IPS-20b (cell line): ENCODE data around the gene NFIA.
A peak's percentile ranks its signal among the peaks of the same experiment; 100 is the strongest.

ENCODE experiments used
- H3K27ac ChIP-seq: one replicate; pipeline ENCODE4 v1.5.1; 2013; ENCODE audit warnings: low read length
- H3K27me3 ChIP-seq: 2 replicates; pipeline ENCODE4 v1.6.1; 2013; ENCODE audit warnings: mild to moderate bottlenecking, low read length, inconsistent platforms; ENCODE audit not compliant: insufficient read depth
- H3K36me3 ChIP-seq: 2 replicates; pipeline ENCODE4 v1.6.1; 2013; ENCODE audit warnings: low read depth, mild to moderate bottlenecking, inconsistent platforms, low read length, moderate library complexity; ENCODE audit not compliant: insufficient read depth
- H3K4me1 ChIP-seq: 2 replicates; pipeline ENCODE4 v1.6.1; 2013; ENCODE audit warnings: mild to moderate bottlenecking, control low read depth, inconsistent platforms, low read length, moderate library complexity; ENCODE audit not compliant: insufficient read depth
- H3K4me3 ChIP-seq: 2 replicates; pipeline ENCODE4 v1.5.1; 2013; ENCODE audit warnings: mild to moderate bottlenecking, low read length, inconsistent platforms
- H3K9ac ChIP-seq: 2 replicates; pipeline ENCODE4 v1.6.1; 2013; ENCODE audit warnings: low read depth, mild to moderate bottlenecking, inconsistent platforms, low read length, moderate library complexity
- H3K9me3 ChIP-seq: 2 replicates; pipeline ENCODE4 v1.6.1; 2013; ENCODE audit warnings: mild to moderate bottlenecking, low read depth, low read length, inconsistent platforms; ENCODE audit not compliant: insufficient read depth

Gene NFIA

GRCh38 chr1:61082311-61083012 is at the start of gene NFIA:
Gene NFIA, plus strand, starts transcription at chr1:61082561.
- peaks cover 29% of the 10 kb centered on the region for H3K4me1 ChIP-seq
- H3K36me3 ChIP-seq, result no peaks in the 10 kb centered on the region
- peaks cover 95% of the 10 kb centered on the region for H3K27me3 ChIP-seq
- no peak within 1 kb of the TSS; the same call in 1 of the 2 replicates for H3K9ac ChIP-seq
- H3K9me3 ChIP-seq, result no peaks in the 10 kb centered on the region
- peak within 1 kb of the TSS; percentile 70 for H3K4me3 ChIP-seq
- no peak within 1 kb of the TSS for H3K27ac ChIP-seq

GRCh38 chr1:61035880-61036279 is 46.5 kb upstream of the NFIA start:
- Histone ChIP-seq H3K4me1 (no peaks in the 10 kb centered on the region), H3K27me3 (no peaks in the 10 kb centered on the region), H3K4me3 (no peak overlapping the region), H3K36me3 (no peaks in the 10 kb centered on the region), H3K9me3 (no peaks in the 10 kb centered on the region), H3K9ac (no peak overlapping the region), H3K27ac (no peak overlapping the region)

GRCh38 chr1:61042466-61043009 is 39.8 kb upstream of the NFIA start:
- Histone ChIP-seq H3K27me3 (peaks cover 45% of the 10 kb centered on the region), H3K36me3 (no peaks in the 10 kb centered on the region), H3K27ac (no peak overlapping the region), H3K4me1 (peaks cover 6% of the 10 kb centered on the region; the same call in 1 of the 2 replicates), H3K9me3 (no peaks in the 10 kb centered on the region), H3K4me3 (peak overlapping the region; percentile 62; the same call in 1 of the 2 replicates), H3K9ac (peak overlapping the region; percentile 42; the same call in 1 of the 2 replicates)

GRCh38 chr1:61043010-61043820 is 39.1 kb upstream of the NFIA start:
- peak overlapping the region; percentile 62 for H3K4me3 ChIP-seq
- peaks cover 45% of the 10 kb centered on the region for H3K27me3 ChIP-seq
- no peaks in the 10 kb centered on the region for H3K36me3 ChIP-seq
- peaks cover 6% of the 10 kb centered on the region; the same call in 1 of the 2 replicates for H3K4me1 ChIP-seq
- no peaks in the 10 kb centered on the region for H3K9me3 ChIP-seq
- H3K27ac ChIP-seq, result no peak overlapping the region
- H3K9ac ChIP-seq, result peak overlapping the region; percentile 58; the same call in 1 of the 2 replicates

- no peak overlapping the region for H3K4me3 ChIP-seq
- no peak overlapping the region for H3K27ac ChIP-seq
- H3K9me3 ChIP-seq, result no peaks in the 10 kb centered on the region
- peaks cover 52% of the 10 kb centered on the region for H3K27me3 ChIP-seq
- H3K4me1 ChIP-seq, result peaks cover 10% of the 10 kb centered on the region; the same call in 1 of the 2 replicates
- H3K9ac ChIP-seq, result no peak overlapping the region
- no peaks in the 10 kb centered on the region for H3K36me3 ChIP-seq
Measured at GRCh38 chr1:61046434-61046833, 35.9 kb upstream of the NFIA start.

GRCh38 chr1:61047061-61047460 is 35.3 kb upstream of the NFIA start:
- Histone ChIP-seq H3K36me3 (no peaks in the 10 kb centered on the region), H3K4me1 (peaks cover 13% of the 10 kb centered on the region; the same call in 1 of the 2 replicates), H3K4me3 (no peak overlapping the region), H3K27me3 (peaks cover 55% of the 10 kb centered on the region), H3K9ac (no peak overlapping the region), H3K9me3 (no peaks in the 10 kb centered on the region), H3K27ac (no peak overlapping the region)

- H3K9ac ChIP-seq, result no peak overlapping the region
Measured at GRCh38 chr1:61049850-61050540, 32.4 kb upstream of the NFIA start.

GRCh38 chr1:61050541-61051442 is 31.6 kb upstream of the NFIA start:
- Histone ChIP-seq H3K36me3 (no peaks in the 10 kb centered on the region), H3K4me3 (peak overlapping the region; percentile 73), H3K27me3 (peaks cover 56% of the 10 kb centered on the region), H3K27ac (no peak overlapping the region), H3K9ac (no peak overlapping the region), H3K4me1 (peaks cover 31% of the 10 kb centered on the region), H3K9me3 (no peaks in the 10 kb centered on the region)

More at GRCh38 chr1:61049850-61050540, 32.4 kb upstream of the NFIA start:
- H3K9me3 ChIP-seq, result no peaks in the 10 kb centered on the region
- H3K36me3 ChIP-seq, result no peaks in the 10 kb centered on the region
- H3K4me3 ChIP-seq, result peak overlapping the region; percentile 73
- no peak overlapping the region for H3K27ac ChIP-seq
- peaks cover 55% of the 10 kb centered on the region for H3K27me3 ChIP-seq
- H3K4me1 ChIP-seq, result peaks cover 27% of the 10 kb centered on the region

GRCh38 chr1:61051443-61051718 is 31.0 kb upstream of the NFIA start:
- Histone ChIP-seq H3K9me3 (no peaks in the 10 kb centered on the region), H3K4me1 (peaks cover 32% of the 10 kb centered on the region), H3K27me3 (peaks cover 57% of the 10 kb centered on the region), H3K4me3 (peak overlapping the region; percentile 73), H3K36me3 (no peaks in the 10 kb centered on the region), H3K27ac (no peak overlapping the region), H3K9ac (no peak overlapping the region)

- no peaks in the 10 kb centered on the region for H3K36me3 ChIP-seq
- no peak overlapping the region for H3K9ac ChIP-seq
- peaks cover 62% of the 10 kb centered on the region for H3K27me3 ChIP-seq
- peak overlapping the region; percentile 73 for H3K4me3 ChIP-seq
- no peak overlapping the region for H3K27ac ChIP-seq
- no peaks in the 10 kb centered on the region for H3K9me3 ChIP-seq
- H3K4me1 ChIP-seq, result peaks cover 36% of the 10 kb centered on the region
Measured at GRCh38 chr1:61051719-61052394, 30.5 kb upstream of the NFIA start.
